IPS-18c (cell line): ENCODE measurements around the gene FOXP2.
"Not testable (repeated sequence)": the region's sequence is repeated elsewhere in the genome, so short reads cannot be mapped to it uniquely, and the experiment has no call there.

Experiments
- H3K4me3 ChIP-seq: 2 replicates; pipeline ENCODE4 v1.7.0; 2013; ENCODE audit warnings: low read depth, mild to moderate bottlenecking, low read length, moderate library complexity; ENCODE audit not compliant: insufficient read depth
- H3K9me3 ChIP-seq: one replicate; pipeline ENCODE4 v1.6.1; 2013; ENCODE audit warnings: mild to moderate bottlenecking, low read length, moderate library complexity; ENCODE audit not compliant: control insufficient read depth, insufficient read depth

The FOXP2 gene

DNA sequence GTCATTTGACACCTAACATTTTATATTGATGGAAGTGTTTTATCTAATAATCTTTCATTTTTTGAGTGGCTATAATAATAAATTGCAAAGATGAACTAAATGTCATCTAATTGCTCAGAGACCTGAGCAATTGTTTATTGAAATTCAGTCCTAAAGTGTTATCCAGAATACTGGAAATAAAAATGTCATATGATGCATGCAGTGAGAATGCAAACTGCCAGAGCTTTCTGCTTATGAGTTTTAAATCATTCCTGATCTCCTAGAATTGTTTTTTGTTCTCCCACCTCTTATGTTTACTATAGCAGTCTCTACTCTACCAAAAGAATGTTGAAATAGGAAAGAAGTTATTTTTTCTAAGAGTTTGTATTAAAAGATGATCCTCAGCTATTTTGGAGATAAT lies 116.7 kb downstream of the FOXP2 start:
- no peak overlapping the region for H3K4me3 ChIP-seq
- no peaks in the 10 kb centered on the region for H3K9me3 ChIP-seq

DNA sequence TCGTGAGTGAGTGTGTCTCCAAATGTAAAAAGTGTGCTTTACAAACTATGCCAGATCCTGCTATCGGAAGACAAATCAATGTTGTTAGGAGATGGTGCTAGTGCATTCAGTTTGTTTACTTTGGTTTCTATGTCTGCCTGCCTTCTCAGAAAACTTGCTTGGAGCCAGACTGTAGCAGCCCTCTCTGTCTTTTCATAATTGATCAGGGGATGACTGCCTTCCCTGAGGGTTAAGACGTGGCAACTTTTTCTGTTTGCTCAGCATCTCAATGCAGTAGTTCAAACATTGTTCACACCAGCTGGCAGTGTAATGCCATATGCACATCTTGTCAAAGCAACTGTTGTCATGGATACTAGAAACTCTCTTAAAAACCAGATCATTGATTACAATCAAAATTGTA lies 118.5 kb downstream of the FOXP2 start:
- Histone ChIP-seq H3K4me3 (no peak overlapping the region), H3K9me3 (no peaks in the 10 kb centered on the region)

DNA sequence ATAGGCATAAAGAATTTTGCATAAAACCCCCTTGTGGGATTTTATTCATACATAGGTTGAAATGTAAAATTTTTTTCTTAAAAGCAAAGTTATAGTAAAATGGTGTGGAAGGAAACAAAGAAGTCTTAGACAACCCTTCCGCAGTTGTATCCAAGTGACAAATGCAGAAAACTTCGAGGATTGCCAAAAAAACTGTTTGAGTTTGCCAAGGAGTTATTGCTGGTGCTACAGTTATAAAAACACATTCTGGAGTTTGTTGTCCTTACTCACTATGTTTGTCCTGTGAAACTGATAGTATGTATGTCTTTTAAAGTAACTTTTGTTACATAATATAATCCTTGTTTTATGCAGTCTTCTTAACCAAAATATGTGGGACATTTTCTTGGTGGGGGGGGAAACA lies 120.3 kb downstream of the FOXP2 start:
- H3K9me3 ChIP-seq, result no peaks in the 10 kb centered on the region

DNA sequence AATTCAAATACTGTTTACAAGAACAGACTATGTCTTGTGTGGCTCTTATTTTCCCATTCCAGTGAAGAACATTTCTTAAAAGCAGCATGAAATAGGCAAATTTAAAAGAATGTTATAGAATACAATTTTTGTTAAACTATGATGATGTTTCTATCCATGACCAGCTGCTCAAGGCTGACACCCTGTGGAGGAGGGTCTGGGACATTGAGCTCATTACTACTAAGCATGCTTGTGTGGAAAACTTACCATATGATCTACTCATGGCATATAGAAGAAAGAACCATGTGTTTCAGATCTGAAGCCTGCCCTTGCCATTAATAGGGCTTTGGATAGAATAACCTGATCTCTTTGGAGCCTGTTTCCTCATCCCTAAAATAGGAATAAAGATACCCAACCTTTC lies 125.0 kb downstream of the FOXP2 start:
- Histone ChIP-seq H3K4me3 (no peak overlapping the region), H3K9me3 (no peaks in the 10 kb centered on the region)

More for the DNA sequence above, 120.3 kb downstream of the FOXP2 start:
- H3K4me3 ChIP-seq, result no peak overlapping the region

DNA sequence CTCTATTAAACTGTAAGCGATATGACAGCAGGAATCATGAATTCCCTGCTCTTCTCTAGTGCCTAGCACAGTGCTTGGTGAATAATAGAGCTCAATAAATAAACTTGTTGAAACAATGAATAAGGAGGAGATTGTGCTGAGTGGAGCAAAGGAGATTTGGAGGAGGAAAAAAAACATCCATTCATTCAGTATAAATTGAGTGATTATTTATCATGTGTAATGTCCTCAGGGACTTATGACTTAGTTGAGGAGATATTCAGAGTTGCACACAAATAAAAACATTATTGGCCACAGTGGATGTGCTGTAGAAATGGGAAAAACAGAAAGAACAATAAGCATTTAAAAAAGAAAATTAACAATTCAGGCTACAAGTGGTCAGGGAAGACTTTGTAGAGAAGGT lies 125.7 kb downstream of the FOXP2 start:
- H3K4me3 ChIP-seq, result no peak overlapping the region
- no peaks in the 10 kb centered on the region for H3K9me3 ChIP-seq

DNA sequence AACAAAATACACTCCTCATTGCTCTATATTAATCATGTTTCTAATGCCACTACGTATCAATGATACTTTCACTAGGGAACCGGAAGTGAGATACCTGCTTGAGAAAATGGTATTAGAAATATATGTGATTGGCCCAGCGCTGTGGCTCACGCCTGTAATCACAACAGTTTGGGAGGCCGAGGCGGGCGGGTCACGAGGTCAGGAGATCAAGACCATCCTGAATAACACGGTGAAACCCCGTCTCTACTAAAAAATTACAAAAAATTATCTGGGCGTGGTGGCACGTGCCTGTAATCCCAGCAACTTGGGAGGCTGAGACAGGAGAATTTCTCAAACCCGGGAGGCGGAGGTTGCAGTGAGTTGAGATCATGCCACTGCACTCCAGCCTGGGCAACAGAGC lies 132.7 kb downstream of the FOXP2 start:
- H3K9me3 ChIP-seq, H3K4me3 ChIP-seq: not testable (repeated sequence)

DNA sequence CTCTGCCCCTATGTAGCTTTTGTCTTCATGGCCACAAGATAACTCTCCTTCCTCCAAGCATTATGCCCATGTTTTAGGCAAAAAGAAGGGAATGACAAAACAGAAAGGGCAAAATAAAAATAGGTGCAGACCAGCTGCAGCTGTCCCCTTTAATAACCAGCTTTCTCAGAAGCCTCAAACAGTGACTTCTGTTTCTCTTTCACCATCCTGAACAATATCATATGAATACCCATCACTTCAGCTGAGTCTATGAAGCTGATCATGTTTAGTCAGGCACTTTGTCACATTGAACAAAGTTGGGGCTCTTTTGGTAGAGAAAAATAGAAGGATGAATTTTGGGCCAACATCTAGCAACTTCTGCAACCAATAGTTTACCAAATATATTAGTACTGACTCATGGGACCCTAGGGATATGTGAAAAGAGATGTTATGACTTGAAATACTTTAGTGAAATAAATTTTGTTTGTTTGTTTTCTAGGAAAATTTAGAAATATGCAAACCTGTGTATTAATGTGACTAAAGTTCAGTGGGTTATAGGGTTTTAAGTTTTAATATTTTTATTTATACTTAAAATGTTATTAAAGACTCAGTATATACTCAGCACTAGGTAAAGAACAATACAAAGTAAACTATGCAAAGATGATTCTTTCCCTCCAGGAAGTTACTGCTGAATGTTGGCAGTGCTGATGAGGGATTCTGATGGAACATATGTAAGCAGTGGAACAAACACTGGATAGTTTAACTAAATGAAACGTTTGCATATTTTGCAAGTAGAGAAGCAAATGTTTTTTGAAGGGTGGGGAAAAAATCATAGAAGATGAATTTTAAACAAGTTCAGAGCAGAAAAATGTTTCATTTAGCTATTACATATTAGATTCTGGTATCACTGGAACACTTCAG lies 133.7 kb downstream of the FOXP2 start:
- no peaks in the 10 kb centered on the region for H3K9me3 ChIP-seq
- no peak overlapping the region for H3K4me3 ChIP-seq

DNA sequence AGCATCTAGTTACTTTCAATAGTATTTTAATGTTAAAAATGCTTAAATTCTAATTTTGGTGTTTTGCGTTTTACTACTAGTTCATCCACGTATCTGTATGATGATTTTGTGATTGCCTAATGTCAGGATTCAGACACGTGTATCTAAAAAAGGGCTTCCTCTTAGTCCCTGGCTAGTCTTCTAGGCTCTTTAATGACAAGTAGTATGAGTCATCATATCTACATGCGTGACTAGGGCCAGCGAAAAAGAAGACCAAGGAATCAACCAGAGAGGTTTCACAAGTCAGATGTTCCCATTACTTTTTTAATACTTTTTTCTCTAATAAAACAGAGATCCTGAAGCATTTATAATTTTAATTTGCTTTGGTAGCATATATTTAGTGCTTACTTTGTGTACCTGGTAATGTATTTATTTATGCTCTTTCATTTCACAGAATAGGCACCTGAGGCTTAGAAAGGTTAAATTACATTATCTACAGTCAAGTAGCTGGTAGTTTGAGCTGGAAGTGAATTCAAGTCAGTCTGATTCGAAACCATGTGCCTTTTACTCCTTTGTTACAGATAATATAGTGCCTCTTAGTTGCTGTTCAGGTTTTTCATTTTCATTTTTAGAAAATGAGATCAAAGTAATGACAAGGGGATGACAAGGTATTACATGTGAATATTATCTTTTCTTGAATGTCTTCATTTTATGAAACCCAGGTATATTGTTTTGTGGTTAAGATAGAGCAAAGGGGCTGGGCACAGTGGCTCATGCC lies 140.3 kb downstream of the FOXP2 start:
- Histone ChIP-seq H3K9me3 (no peaks in the 10 kb centered on the region), H3K4me3 (no peak overlapping the region)

DNA sequence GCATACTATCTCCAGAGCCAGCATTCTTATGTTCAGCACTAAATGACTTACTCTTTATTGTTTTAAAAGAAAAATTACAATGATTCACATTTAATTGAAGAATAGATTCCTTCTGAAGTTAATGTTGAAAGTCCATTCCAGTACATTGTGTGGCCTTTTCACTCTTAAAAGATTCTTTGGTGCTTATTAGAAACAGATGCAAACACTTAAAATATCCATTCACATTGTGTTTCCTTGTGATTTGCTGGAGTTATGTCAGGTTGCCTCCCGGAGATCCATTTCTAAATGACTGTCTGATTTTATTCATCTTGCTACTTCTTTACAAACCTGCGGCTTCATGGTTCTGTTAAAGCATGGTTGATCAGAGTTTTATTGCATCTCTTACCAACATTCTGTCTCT lies 152.8 kb downstream of the FOXP2 start:
- no peak overlapping the region for H3K4me3 ChIP-seq

DNA sequence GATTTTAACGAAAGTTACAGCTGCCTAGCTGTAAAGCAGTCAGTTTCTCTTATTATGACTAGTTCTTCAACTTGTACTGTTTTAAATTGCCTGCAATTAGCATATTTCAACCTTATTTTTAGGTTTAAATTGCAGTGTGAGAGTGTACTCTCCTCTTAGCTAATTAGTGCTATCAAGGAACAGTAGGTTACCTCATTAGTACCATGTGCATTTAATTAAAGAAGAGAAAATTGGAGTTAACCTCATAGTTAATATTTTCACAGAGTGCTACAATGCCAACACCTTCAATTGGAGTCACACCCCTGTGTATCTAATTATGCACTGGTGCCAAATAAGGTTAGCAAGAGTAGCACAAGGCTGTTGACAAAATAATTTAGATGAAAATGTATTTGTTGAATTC lies 154.6 kb downstream of the FOXP2 start:
- Histone ChIP-seq H3K4me3 (no peak overlapping the region), H3K9me3 (no peaks in the 10 kb centered on the region)

More for the DNA sequence above, 152.8 kb downstream of the FOXP2 start:
- no peaks in the 10 kb centered on the region for H3K9me3 ChIP-seq

DNA sequence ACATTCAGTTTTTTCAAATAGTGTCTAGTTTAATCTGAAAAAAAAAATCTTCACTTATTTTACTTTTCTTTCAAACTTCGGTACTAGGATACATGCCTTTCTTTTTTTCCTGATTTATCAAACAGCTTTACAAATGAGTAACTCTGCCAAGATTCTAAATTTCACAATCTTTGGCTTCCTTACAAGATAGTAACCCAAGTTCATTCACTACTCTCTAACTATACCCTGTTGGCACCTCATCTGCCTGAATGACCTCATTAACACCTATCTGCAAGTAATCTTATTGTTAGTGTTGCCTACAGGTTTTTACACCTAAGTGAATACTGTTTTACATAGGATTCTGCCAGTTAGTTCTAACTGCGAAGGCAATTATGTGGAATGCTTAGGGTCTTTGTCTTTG lies 159.8 kb downstream of the FOXP2 start:
- H3K4me3 ChIP-seq, result no peak overlapping the region
- no peaks in the 10 kb centered on the region for H3K9me3 ChIP-seq

DNA sequence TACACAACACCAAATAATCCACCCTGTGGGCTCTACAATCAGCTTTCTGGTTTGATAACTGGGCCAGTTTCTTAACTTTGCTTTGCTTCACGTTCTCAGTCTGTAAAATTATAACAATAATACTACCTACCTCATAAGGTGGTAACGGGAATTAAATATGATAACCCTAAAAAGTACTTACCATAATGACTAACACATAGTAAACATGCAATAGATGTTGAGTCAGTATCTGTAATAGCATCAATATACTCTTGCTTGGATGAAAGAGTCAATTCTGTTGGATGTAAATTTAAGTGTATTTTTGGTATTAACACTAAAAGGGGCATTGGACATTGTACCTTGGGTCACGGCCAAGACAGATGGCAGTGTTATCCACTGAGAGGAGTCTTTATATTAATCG lies 160.5 kb downstream of the FOXP2 start:
- H3K9me3 ChIP-seq, result no peaks in the 10 kb centered on the region
- no peak overlapping the region for H3K4me3 ChIP-seq

DNA sequence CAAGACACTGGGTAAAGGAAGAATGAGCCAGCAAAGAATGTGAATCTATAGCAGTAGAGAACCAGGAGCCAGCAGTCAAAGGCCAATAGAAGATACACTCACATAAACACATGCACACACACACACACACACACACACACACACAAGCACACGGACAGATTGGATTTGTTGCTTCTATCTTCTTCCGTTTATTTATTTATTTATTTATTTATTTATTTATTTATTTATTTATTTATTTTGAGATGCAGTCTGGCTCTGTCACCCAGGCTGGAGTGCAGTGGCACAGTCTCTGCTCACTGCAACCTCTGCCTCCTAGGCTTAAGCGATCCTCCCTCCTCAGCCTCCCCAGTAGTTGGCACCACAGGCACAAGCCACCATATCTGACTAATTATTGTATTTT lies 166.3 kb downstream of the FOXP2 start:
- H3K4me3 ChIP-seq, H3K9me3 ChIP-seq: not testable (repeated sequence)

DNA sequence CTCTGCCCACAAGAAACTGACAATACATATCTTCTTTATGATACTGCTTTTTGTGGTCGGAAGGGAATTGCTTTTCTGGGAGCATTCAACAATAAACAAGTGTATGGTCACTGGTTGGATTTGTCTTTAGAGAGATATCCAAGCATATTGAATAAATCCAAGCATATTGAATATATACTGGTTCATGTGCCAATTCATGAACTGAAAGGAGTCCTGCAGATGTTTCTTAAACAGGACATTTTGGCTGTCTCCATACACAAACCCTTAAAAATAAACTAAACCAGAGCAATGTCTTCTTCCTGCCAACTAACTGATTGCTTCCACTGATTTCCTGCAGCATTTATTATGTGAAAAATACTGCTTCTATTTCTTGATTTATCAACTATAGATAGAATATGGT lies 173.9 kb downstream of the FOXP2 start:
- Histone ChIP-seq H3K9me3 (no peaks in the 10 kb centered on the region), H3K4me3 (no peak overlapping the region)

DNA sequence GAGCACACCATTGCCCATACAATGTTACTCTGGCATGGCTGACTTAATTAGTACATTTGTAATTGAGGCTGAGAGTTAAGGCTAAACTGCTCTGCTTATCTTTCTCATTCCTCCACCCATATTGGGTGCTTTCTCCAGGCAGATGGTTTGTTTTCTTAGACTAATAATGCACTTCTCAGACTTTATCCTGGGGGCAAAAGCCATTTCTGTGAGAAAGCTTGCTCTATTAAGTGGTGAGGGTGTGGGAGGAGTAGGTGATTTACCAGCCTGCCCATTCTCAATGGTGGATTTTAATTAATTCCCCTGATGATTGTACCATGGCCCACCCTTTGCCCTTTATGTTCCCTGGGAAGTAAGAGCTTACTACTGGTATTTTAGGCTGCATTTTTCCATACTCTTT lies 174.8 kb downstream of the FOXP2 start:
- Histone ChIP-seq H3K9me3 (no peaks in the 10 kb centered on the region), H3K4me3 (no peak overlapping the region)

DNA sequence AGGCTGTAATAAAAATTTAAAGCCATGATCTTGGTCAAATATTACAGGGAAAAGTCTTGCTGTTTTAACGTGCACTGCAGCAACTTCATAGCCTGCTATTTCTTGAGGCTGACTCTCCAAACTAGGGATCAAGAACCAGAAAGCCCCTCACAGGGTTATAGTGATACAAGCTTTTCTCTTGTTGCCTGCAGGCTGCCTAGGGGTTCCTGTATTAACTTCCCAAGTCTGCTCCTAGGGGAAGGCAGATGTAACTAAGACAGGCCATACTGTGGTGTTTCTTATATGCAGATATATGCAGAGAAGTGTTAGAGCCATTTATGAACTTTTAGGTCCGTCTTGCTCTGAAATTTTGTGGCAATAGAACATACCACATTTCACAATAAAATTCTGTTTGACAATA lies 175.7 kb downstream of the FOXP2 start:
- H3K9me3 ChIP-seq, result no peaks in the 10 kb centered on the region
- no peak overlapping the region for H3K4me3 ChIP-seq

DNA sequence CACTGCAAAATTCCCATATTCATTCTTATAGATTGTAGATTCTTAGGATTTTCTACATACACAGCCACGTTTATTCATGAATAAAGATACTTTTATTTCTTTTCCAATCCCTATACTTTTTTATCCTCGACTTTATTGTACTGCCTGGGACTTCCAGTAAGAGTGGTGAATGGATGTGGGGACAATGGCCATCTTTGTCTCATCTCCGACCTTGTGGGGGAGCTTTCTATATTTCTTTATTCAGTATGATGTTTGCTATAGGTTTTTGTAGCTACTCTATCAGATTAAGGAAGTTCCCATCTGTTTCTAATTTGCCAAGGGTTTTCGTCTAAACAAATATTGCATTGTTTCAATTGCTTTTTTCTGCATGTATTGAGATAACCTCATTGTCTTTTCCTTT lies 184.3 kb downstream of the FOXP2 start:
- H3K9me3 ChIP-seq, result no peaks in the 10 kb centered on the region
- H3K4me3 ChIP-seq, result no peak overlapping the region

DNA sequence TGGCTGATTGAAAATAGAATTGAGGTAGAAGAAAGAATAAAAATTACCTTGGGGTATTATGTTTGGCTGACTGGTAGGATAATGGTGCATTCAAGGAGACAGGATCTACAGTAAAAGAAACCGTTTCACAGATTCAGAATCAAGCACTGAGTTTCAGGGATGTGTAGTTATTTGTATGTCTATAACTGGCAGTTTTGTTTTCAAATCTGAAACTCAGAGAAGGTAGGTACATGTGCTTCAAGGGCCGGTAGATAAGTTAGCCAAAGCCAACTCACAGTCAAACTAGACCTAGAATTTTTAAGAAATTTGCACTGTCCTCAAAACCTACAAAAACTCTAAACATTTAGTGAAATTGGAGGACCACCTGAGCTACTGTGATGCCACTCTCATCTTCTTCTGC lies 191.5 kb downstream of the FOXP2 start:
- H3K4me3 ChIP-seq, result no peak overlapping the region
- H3K9me3 ChIP-seq, result no peaks in the 10 kb centered on the region
